H4 (cell line): ENCODE data around the gene MACROH2A1. TPM values are rescaled to one million over a fixed set of nuclear protein-coding genes. Genes with fewer than 3 reads are reported as not detected.

ENCODE experiments used
- DNase-seq: peaks from one replicate; pipeline ENCODE4 v3.0.0-alpha.2; 2015; ENCODE audit warnings: low spot score
- total RNA-seq: library from RNA; depleted of rRNA; stranded (reverse); fragments of >200 nt; shearing (Covaris generic); gene quantifications from 2 replicates; pipeline ENCODE4 v1.2.3, GENCODE V29; 2014

Gene MACROH2A1
- total RNA-seq, 1 experiment from 2014 or later: 270 TPM

DNA sequence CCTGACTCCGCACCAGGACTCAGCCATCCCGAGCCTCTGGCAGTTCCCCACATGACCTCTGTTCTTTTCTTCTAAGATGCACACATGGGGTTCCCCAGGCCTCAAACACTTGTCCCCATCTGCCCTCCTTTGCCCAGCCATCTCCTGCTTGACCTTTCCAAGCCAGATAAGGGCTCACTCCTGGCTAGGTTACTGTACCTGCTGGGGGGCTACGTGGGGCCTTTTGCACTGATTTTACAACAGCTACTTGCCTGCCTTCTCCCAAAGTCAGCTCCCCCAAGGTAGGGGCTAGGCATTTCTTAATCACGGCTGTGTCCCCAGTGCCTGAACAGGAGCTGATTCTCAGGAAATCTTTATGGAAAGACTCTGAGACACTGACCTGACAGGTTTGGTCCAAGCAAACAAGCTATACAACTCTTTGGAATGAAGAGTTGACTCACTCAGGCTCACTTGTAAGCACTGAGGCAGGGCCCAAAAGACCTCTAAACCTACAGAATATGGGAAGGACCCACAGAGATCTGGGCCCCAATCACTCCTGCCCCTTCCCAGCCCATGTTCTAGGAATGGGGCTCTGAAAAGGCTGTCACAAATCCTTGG lies 2.5 kb downstream of the MACROH2A1 start:
- no peak for DNase-seq

DNA sequence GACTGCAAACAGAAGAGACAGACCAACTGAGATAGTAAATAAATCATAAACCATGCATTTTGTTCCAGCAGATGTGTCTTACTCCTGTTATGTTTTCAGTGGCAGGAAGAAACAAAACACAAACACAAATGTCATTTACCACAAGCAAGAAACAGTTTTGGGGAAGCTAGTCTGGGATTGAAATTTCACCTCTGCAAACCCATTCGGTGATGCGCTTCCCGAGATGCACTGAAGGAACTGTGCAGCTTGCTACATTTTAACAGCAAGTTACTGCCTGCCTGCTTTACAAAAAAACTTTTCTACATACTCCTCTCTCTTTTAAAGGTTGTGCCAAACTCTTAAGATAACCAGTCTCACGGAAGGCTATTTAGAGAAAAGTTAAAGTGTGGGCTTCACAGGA lies 3.2 kb downstream of the MACROH2A1 start:
- DNase-seq: no peak

DNA sequence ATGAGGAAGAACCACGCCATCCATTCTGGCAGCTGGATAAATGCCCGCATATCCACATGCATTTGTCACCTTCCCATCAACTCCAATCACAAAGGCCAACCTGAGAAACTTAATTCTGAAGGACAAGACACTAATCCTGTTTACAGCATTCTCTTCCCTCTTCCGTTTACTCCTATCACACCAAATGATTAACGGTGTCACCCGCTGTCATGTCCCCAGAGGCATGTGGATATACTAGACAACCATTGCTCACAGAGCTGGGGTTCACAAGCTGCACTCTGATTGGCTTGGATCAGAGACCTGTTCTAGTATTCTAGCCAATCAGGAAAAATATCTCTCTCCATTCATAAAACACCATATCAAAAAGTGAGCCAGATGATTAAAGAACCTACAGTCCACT lies 3.6 kb downstream of the MACROH2A1 start:
- no peak for DNase-seq

GRCh38 chr5:135394095-135394494 lies 4.9 kb downstream of the MACROH2A1 start:
- DNase-seq: no peak

GRCh38 chr5:135393691-135394090 lies 5.3 kb downstream of the MACROH2A1 start:
- no peak for DNase-seq

- no peak for DNase-seq
Measured at GRCh38 chr5:135393229-135393628, 5.8 kb downstream of the MACROH2A1 start.

GRCh38 chr5:135392256-135392655 lies 6.8 kb downstream of the MACROH2A1 start:
- DNase-seq: no peak

GRCh38 chr5:135391869-135392255 lies 7.2 kb downstream of the MACROH2A1 start:
- DNase-seq: no peak

GRCh38 chr5:135391116-135391868 lies 7.7 kb downstream of the MACROH2A1 start:
- no peak for DNase-seq

DNA sequence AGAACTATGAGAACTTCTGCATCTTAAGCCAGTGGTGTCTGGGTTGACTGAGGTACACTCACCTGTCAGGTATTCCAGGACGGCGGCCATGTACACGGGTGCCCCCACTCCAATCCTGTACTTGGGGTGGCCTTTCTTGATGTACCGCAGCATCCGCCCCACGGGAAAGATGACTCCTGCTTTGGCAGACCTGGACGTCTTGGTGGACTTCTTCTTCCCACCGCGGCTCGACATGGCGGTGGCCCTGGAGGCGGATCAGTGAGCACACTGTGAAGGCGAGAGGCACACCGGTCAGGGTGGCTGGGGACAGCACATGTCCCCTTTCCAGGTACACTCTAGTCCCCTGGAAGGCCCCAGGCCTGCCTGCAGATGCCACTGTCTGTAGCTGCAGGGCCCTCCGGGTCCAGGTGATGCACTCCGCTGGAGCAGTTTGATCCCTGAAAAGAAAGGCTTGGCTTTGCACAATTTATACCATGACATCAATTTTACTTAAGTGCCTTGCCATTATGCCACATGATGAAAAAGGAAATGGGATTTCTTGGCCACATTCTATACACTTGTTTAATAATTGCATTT lies 10.1 kb downstream of the MACROH2A1 start:
- DNase-seq: no peak

- no peak for DNase-seq
Measured at GRCh38 chr5:135387629-135387960, 11.4 kb downstream of the MACROH2A1 start.

GRCh38 chr5:135386886-135387628 lies 12.0 kb downstream of the MACROH2A1 start:
- peak; percentile 84 for DNase-seq

DNA sequence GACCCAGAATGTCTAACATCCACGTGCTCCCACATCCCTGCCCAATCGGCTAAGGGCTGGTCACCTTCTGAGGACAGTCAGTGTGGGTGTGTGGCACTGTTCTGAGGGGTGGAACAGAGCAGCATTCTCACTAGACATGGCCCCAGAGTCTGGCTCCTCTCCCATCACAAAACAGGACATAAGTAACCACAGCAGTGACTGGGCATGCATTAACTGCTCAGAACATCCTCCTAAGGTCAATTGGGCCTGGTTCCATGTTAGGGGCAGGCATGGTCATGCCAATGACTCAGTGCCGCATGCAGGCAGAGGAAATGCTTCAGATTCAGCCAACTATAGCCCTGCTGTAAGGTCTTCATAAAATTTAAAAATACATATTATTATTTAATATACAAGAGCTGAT lies 12.9 kb downstream of the MACROH2A1 start:
- DNase-seq: no peak

DNA sequence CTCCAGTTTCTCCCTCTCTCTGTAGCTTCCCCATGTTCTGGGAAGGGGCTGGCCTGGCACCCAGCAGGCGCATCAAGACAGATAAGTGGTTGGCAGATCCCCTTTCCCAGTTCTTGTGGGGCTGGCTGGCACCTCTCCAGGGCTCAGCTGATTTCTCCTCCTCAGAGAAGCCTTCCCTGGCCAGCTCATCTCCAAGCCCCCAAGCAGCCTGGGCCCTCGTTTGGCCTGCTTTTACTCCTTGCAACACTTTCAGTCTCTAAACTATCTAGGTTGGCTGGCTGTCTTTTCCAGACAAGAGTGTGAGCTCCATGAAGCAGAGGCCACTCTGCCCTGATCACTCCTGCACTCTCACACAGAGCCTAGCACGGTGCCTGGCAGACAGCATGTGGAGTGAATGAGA lies 13.5 kb downstream of the MACROH2A1 start:
- no peak for DNase-seq

DNA sequence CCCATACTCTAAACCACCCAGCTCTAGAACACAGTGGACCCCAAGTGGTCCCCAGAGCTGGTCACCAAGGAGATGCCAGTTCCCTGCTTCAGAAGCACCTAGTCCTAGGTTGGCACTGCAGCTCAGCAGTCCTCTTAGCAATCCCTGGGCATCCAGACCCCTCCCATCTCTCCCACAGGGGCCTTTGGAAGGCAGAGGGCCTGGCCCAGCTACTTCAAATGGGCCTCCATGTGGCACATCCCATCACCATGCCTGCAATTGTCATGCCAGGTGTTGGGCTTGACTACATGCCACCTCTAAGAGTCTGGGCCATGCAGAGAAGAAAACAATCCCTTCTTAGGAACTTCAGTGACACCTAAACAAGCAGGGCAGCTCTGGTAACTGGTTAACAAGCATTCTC lies 14.1 kb downstream of the MACROH2A1 start:
- DNase-seq: no peak

- no peak for DNase-seq
Measured at GRCh38 chr5:135383803-135384495, 15.1 kb downstream of the MACROH2A1 start.

DNA sequence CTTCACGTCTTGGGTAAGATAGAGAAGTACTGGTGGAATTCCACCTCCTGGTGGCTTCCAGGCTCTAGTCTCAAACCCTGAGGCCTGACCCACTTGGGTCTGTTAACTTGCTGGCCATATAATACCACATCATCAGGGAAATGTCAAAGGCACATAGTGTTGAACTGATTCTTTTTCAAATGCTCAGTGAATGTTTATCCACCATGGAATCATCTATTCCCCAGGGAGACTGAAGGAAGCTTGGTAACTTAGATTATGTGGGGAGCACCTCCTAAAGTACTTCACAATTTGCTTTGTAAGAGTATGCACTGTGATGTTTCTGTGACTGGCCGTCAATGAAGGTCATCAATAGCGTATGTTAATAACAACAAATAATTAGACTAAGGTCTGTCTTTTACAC lies 16.1 kb downstream of the MACROH2A1 start:
- no peak for DNase-seq

DNA sequence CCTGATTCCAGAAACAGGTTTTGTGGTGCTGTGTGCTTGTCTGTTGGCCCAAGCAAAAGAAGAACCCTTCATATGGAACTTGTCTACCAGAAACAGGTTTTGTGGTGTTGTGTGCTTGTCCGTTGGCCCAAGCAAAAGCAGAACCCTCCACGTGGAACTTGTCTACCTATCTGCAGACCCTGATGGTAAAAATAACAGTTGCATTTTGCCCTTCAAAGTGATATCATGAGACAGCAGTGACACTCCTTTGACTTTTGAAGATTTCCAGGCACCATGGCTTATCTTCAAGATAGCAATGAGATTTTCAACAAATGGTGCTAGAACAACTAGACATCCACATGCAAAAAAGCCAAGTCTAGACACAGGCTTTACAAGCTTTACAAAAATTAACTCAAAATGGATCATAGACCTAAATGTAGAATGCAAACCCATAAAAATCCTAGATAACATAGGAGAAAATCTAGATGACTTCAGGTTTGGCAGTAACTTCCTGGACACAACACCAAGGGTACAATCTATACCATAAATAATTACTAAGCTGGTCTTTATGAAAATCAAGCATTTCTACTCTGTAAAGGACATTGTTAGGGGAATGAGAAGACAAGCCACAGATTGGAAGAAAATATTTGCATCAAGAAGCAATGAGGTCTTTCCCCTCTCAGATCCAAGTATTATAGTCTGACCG lies 16.8 kb downstream of the MACROH2A1 start:
- no peak for DNase-seq

DNA sequence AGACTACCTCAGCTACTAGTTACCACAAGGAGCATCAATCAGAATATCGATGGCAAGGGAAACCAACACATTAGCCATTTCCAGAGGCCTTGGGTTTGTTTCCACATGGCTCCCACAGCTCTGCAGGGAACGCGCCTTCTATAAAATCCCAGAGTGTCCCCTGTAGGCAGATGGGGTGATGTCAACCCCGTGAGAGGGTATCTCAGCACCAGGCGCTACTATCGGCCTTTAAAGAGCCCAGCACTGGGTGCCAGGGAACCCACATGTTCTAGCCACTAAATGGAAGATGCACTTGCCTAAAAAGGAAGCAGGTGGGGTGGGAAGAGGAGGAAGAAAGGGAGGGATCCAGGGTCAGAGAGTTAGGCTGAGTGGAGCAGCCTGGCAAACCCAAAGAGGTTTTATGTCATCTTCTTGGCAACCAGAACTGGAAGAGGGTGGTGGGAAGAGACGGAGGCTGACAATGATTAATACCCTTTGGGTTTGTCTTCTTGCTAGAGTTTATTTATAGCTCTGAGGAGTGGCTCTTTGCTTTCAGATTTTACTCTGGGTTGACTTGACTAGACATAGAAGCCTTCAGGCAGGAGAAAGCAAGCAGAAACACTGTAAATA lies 19.9 kb downstream of the MACROH2A1 start:
- DNase-seq: no peak

GRCh38 chr5:135377751-135378680 lies 21.0 kb downstream of the MACROH2A1 start:
- DNase-seq: no peak
